HFFc6 (cell line): Measurements from ENCODE around the gene RPL10. TPM values are rescaled to one million over a fixed set of nuclear protein-coding genes. Genes with fewer than 3 reads are reported as not detected.

Experiments used
- DNase-seq: peaks from one replicate; pipeline ENCODE4 v3.0.0-alpha.2; 2018
- H3K27ac Mint-ChIP-seq: 2 replicates; pipeline ENCODE4 v1.8.0; 2020; ENCODE audit warnings: mild to moderate bottlenecking, mixed read lengths
- H3K27me3 Mint-ChIP-seq: 2 replicates; pipeline ENCODE4 v1.8.0; 2021; ENCODE audit warnings: mild to moderate bottlenecking, moderate library complexity, mixed read lengths; ENCODE audit not compliant: insufficient read depth
- H3K36me3 Mint-ChIP-seq: 2 replicates; pipeline ENCODE4 v1.8.0; 2021; ENCODE audit warnings: low read depth, mixed read lengths
- H3K4me1 Mint-ChIP-seq: 2 replicates; pipeline ENCODE4 v1.8.0; 2020; ENCODE audit warnings: low read depth, mixed read lengths
- H3K4me3 Mint-ChIP-seq: 2 replicates; pipeline ENCODE4 v1.8.0; 2020; ENCODE audit warnings: mild to moderate bottlenecking, moderate library complexity, mixed read lengths
- H3K9me3 Mint-ChIP-seq: 2 replicates; pipeline ENCODE4 v1.8.0; 2020; ENCODE audit warnings: mild to moderate bottlenecking, mixed read lengths
- total RNA-seq, 6 experiments: library from RNA; stranded (reverse); fragmentation: NEBNext Ultra II Directional; extraction: Animal tissue kit (Norgen Biotek cat#: 25700); gene quantifications; 2 replicates in 1 of 6; 3 replicates in 5 of 6; pipeline ENCODE4 v1.2.3, GENCODE V29; 2021
- TF ChIP-seq, protein P1 (sequence below): fragments of 200-600 bp; sonication (generic); IDR thresholded peaks from 2 replicates; pipeline ENCODE4 v1.5.0; 2021; ENCODE audit warnings: antibody characterized with exemption, mild to moderate bottlenecking

Gene RPL10
- total RNA-seq, 6 experiments from 2014 or later, result 1,764 to 1,978 (median 1,934) TPM

DNA sequence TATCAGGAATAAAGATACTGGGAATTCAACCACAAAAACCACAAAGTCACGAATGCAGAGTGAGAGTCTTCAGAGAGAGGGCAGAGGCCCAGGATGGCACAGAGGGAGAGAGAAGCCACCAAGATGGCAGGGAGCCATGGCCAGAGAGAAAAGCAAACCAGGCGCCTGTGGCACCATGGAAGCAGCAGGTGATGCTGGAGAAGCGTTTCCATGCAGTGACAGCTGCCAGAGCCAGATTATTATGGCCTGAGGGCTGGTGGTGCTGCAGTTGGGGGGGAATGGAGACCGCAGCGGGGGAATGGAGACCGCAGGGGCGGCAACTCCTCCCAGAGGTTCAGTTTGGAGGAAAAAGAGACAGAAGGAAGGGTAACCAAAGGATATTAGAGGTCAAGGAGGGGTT lies 19.0 kb downstream of the RPL10 start:
- H3K4me1 Mint-ChIP-seq, result peaks cover 6% of the 10 kb centered on the region; the same call in 1 of the 2 replicates
- no peaks in the 10 kb centered on the region for H3K9me3 Mint-ChIP-seq
- no peak overlapping the region for H3K27ac Mint-ChIP-seq
- no peak overlapping the region for H3K4me3 Mint-ChIP-seq
- no peak for DNase-seq
- no peaks in the 10 kb centered on the region for H3K27me3 Mint-ChIP-seq
- TF ChIP-seq, protein P1, sequence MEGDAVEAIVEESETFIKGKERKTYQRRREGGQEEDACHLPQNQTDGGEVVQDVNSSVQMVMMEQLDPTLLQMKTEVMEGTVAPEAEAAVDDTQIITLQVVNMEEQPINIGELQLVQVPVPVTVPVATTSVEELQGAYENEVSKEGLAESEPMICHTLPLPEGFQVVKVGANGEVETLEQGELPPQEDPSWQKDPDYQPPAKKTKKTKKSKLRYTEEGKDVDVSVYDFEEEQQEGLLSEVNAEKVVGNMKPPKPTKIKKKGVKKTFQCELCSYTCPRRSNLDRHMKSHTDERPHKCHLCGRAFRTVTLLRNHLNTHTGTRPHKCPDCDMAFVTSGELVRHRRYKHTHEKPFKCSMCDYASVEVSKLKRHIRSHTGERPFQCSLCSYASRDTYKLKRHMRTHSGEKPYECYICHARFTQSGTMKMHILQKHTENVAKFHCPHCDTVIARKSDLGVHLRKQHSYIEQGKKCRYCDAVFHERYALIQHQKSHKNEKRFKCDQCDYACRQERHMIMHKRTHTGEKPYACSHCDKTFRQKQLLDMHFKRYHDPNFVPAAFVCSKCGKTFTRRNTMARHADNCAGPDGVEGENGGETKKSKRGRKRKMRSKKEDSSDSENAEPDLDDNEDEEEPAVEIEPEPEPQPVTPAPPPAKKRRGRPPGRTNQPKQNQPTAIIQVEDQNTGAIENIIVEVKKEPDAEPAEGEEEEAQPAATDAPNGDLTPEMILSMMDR, result no peak
- no peaks in the 10 kb centered on the region; the same call in 1 of the 2 replicates for H3K36me3 Mint-ChIP-seq

- Mint-ChIP-seq H3K4me1 (no peaks in the 10 kb centered on the region), H3K36me3 (no peaks in the 10 kb centered on the region; the same call in 1 of the 2 replicates), H3K27me3 (no peaks in the 10 kb centered on the region), H3K4me3 (no peak overlapping the region), H3K27ac (no peak overlapping the region), H3K9me3 (no peaks in the 10 kb centered on the region)
- no peak for DNase-seq
- TF ChIP-seq, protein P1, result no peak
These were observed 21.0 kb downstream of the RPL10 start for GRCh38 chrX:154419189-154419588.

GRCh38 chrX:154419688-154420401 lies 21.7 kb downstream of the RPL10 start:
- H3K27me3 Mint-ChIP-seq, result no peaks in the 10 kb centered on the region

DNA sequence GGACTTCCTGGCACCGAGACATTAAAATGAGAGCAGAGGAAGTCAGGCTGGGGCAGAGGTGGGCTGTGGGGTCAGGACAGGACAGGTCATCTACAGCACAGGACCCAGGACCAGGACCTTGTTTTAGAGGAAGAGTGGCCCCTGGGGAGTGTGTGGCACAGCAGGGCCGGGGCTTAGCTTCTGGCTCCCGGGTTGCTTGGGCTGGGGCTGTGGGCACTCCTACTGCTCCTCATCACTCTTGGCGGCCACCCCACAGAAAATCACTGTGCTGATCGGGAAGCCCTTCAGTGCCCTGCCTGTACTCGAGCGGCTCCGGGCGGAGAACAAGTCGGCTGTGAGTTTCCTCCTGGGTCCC lies 22.2 kb downstream of the RPL10 start:
- no peak overlapping the region for H3K27ac Mint-ChIP-seq
- no peaks in the 10 kb centered on the region; the same call in 1 of the 2 replicates for H3K36me3 Mint-ChIP-seq
- H3K9me3 Mint-ChIP-seq, result no peaks in the 10 kb centered on the region
- H3K27me3 Mint-ChIP-seq, result no peaks in the 10 kb centered on the region
- H3K4me1 Mint-ChIP-seq, result no peaks in the 10 kb centered on the region
- DNase-seq, result no peak
- TF ChIP-seq, protein P1, result no peak
- H3K4me3 Mint-ChIP-seq, result no peak overlapping the region

More at GRCh38 chrX:154419688-154420401, 21.7 kb downstream of the RPL10 start:
- Mint-ChIP-seq H3K27ac (no peak overlapping the region), H3K36me3 (no peaks in the 10 kb centered on the region; the same call in 1 of the 2 replicates), H3K4me3 (no peak overlapping the region), H3K9me3 (no peaks in the 10 kb centered on the region), H3K4me1 (no peaks in the 10 kb centered on the region)
- DNase-seq, result no peak
- TF ChIP-seq, protein P1, result no peak

DNA sequence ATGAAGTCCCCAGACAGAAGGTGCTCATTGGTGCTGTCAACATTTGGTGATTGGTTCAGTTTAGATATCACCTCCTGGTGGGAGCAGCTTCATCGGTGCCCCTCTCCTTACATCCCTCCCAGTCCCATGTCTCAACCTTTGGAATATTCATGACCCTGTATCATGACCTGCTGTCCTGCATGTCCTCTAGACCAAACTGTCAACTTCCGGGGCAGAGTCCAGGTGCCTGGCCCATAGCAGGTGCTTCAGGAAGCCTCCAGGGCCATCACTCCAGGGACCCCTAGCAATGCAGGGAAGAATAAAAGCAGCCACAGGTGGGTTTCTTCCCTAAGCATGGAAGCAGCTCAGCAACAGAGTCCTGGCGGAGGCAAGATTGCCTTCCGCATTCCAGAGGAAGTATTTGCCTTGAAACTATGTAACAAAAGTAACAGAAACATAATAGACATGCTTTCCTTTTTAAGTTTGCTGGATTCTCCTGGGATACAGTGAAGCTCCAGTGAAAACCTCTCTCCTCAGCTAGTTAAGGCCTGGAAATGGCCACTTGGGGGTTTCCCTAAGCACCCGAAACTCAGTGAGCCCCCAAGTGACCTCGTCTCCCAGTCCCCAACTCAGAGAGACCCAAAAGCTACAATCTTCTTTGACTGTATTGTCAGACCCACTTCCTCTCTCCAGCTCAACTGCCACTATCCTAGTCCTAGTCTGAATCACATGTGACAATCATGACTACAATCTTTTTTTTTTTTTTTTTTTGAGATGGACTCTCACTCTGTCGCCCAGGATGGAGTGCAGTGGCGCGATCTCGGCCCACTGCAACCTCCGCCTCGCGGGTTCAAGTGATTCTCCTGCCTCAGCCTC lies 29.0 kb downstream of the RPL10 start:
- no peaks in the 10 kb centered on the region for H3K9me3 Mint-ChIP-seq
- no peak for DNase-seq
- peaks cover 18% of the 10 kb centered on the region for H3K4me1 Mint-ChIP-seq
- TF ChIP-seq, protein P1, result no peak
- H3K27ac Mint-ChIP-seq, result no peak overlapping the region
- H3K4me3 Mint-ChIP-seq, result no peak overlapping the region
- H3K36me3 Mint-ChIP-seq, result no peaks in the 10 kb centered on the region
- peaks cover 3% of the 10 kb centered on the region for H3K27me3 Mint-ChIP-seq
